HG03460 (cell line): Measurements from ENCODE around the gene TBC1D1.
A peak's percentile ranks its signal among the peaks of the same experiment; 100 is the strongest.

Experiments used
- ATAC-seq: cut with Tn5 transposase; IDR thresholded peaks from one replicate; pipeline ENCODE4 v1.9.1; 2021; ENCODE audit not compliant: unreplicated experiment

The TBC1D1 gene

GRCh38 chr4:37985730-37986275 is 94.9 kb downstream of the TBC1D1 start:
- no peak for ATAC-seq

- ATAC-seq, result no peak
These were observed 97.8 kb downstream of the TBC1D1 start for GRCh38 chr4:37988670-37989069.

- no peak for ATAC-seq
These were observed 98.7 kb downstream of the TBC1D1 start for GRCh38 chr4:37989398-37990260.

- no peak for ATAC-seq
These were observed 99.9 kb downstream of the TBC1D1 start for GRCh38 chr4:37990731-37991245.

- ATAC-seq, result no peak
These were observed 100.9 kb downstream of the TBC1D1 start for GRCh38 chr4:37991623-37992410.

GRCh38 chr4:37993806-37994205 is 102.9 kb downstream of the TBC1D1 start:
- no peak for ATAC-seq

- ATAC-seq, result peak; percentile 56
These were observed 103.7 kb downstream of the TBC1D1 start for GRCh38 chr4:37994569-37994968.

GRCh38 chr4:37995299-37995821 is 104.5 kb downstream of the TBC1D1 start:
- no peak for ATAC-seq

GRCh38 chr4:37995981-37996775 is 105.3 kb downstream of the TBC1D1 start:
- ATAC-seq, result no peak

- no peak for ATAC-seq
These were observed 107.3 kb downstream of the TBC1D1 start for GRCh38 chr4:37998226-37998625.

GRCh38 chr4:37999000-37999716 is 108.3 kb downstream of the TBC1D1 start:
- ATAC-seq, result no peak

GRCh38 chr4:37999965-38000364 is 109.1 kb downstream of the TBC1D1 start:
- ATAC-seq, result no peak

- no peak for ATAC-seq
These were observed 111.0 kb downstream of the TBC1D1 start for GRCh38 chr4:38001927-38002326.

- no peak for ATAC-seq
These were observed 111.7 kb downstream of the TBC1D1 start for GRCh38 chr4:38002451-38003071.

- ATAC-seq, result no peak
These were observed 112.2 kb downstream of the TBC1D1 start for GRCh38 chr4:38003102-38003501.

- ATAC-seq, result no peak
These were observed 112.7 kb downstream of the TBC1D1 start for GRCh38 chr4:38003628-38004027.

GRCh38 chr4:38004062-38004461 is 113.2 kb downstream of the TBC1D1 start:
- no peak for ATAC-seq

GRCh38 chr4:38004887-38005286 is 114.0 kb downstream of the TBC1D1 start:
- no peak for ATAC-seq

GRCh38 chr4:38005637-38006036 is 114.8 kb downstream of the TBC1D1 start:
- ATAC-seq, result no peak
